Fibroblast of gingiva (primary cell): ENCODE results near the gene PPFIA2.

Experiments
- DNase-seq: peaks from one replicate; pipeline ENCODE4 v3.0.0-alpha.2; 2011; ENCODE audit warnings: low read depth

PPFIA2 gene

GRCh38 chr12:81261508-81262207, 497.5 kb downstream of the PPFIA2 start:
- no peak for DNase-seq

GRCh38 chr12:81259360-81259759, 499.8 kb downstream of the PPFIA2 start:
- DNase-seq: no peak

GRCh38 chr12:81257947-81258551, 501.1 kb downstream of the PPFIA2 start:
- peak; percentile 56 for DNase-seq

GRCh38 chr12:81255947-81256346, 503.2 kb downstream of the PPFIA2 start:
- no peak for DNase-seq

- no peak for DNase-seq
Observed at GRCh38 chr12:81255456-81255855, 503.7 kb downstream of the PPFIA2 start.

- DNase-seq: no peak
Observed at GRCh38 chr12:81253360-81253759, 505.8 kb downstream of the PPFIA2 start.

- DNase-seq: no peak
Observed at GRCh38 chr12:81252228-81252627, 506.9 kb downstream of the PPFIA2 start.

GRCh38 chr12:81249976-81250375, 509.2 kb downstream of the PPFIA2 start:
- DNase-seq: no peak

GRCh38 chr12:81245907-81246570, 513.1 kb downstream of the PPFIA2 start:
- DNase-seq: no peak

GRCh38 chr12:81245458-81245857, 513.7 kb downstream of the PPFIA2 start:
- DNase-seq: peak; percentile 2

GRCh38 chr12:81231574-81232368, 527.4 kb downstream of the PPFIA2 start:
- no peak for DNase-seq

- no peak for DNase-seq
Observed at GRCh38 chr12:81229759-81230158, 529.4 kb downstream of the PPFIA2 start.

GRCh38 chr12:81224626-81225025, 534.5 kb downstream of the PPFIA2 start:
- no peak for DNase-seq

GRCh38 chr12:81222846-81223592, 536.1 kb downstream of the PPFIA2 start:
- peak; percentile 31 for DNase-seq

GRCh38 chr12:81221681-81222080, 537.5 kb downstream of the PPFIA2 start:
- DNase-seq: peak; percentile 13

- DNase-seq: no peak
Observed at GRCh38 chr12:81216739-81217138, 542.4 kb downstream of the PPFIA2 start.

GRCh38 chr12:81212996-81213696, 546.0 kb downstream of the PPFIA2 start:
- peak; percentile 78 for DNase-seq

- DNase-seq: no peak
Observed at GRCh38 chr12:81211306-81211705, 547.8 kb downstream of the PPFIA2 start.

GRCh38 chr12:81209772-81210225, 549.4 kb downstream of the PPFIA2 start:
- DNase-seq: peak; percentile 15

- peak; percentile 9 for DNase-seq
Observed at GRCh38 chr12:81209012-81209411, 550.1 kb downstream of the PPFIA2 start.
